HG03460 (cell line): ENCODE measurements around the gene WDR46.
"Not testable (repeated sequence)": the region's sequence is repeated elsewhere in the genome, so short reads cannot be mapped to it uniquely, and the experiment has no call there.

Experiments used
- ATAC-seq: cut with Tn5 transposase; IDR thresholded peaks from one replicate; pipeline ENCODE4 v1.9.1; 2021; ENCODE audit not compliant: unreplicated experiment

WDR46 gene

GRCh38 chr6:33271117-33271467 is 17.9 kb downstream of the WDR46 start:
- ATAC-seq, result no peak

- ATAC-seq, result no peak
These were observed 25.0 kb downstream of the WDR46 start for GRCh38 chr6:33264015-33264414.

- ATAC-seq, result not testable (repeated sequence)
These were observed 26.5 kb downstream of the WDR46 start for GRCh38 chr6:33262490-33262889.

- ATAC-seq, result no peak
These were observed 30.0 kb downstream of the WDR46 start for GRCh38 chr6:33259032-33259431.

GRCh38 chr6:33254591-33254990 is 34.4 kb downstream of the WDR46 start:
- no peak for ATAC-seq

GRCh38 chr6:33252759-33253158 is 36.3 kb downstream of the WDR46 start:
- no peak for ATAC-seq

- no peak for ATAC-seq
These were observed 37.5 kb downstream of the WDR46 start for GRCh38 chr6:33251395-33252012.

GRCh38 chr6:33250731-33251130 is 38.3 kb downstream of the WDR46 start:
- no peak for ATAC-seq

- ATAC-seq, result no peak
These were observed 39.1 kb downstream of the WDR46 start for GRCh38 chr6:33249732-33250630.

- ATAC-seq, result peak; percentile 83
These were observed 39.9 kb downstream of the WDR46 start for GRCh38 chr6:33248932-33249731.

- peak; percentile 8 for ATAC-seq
These were observed 40.5 kb downstream of the WDR46 start for GRCh38 chr6:33248643-33248931.

GRCh38 chr6:33247977-33248642 is 40.9 kb downstream of the WDR46 start:
- peak; percentile 25 for ATAC-seq

- ATAC-seq, result no peak
These were observed 45.6 kb downstream of the WDR46 start for GRCh38 chr6:33243476-33243875.

- ATAC-seq, result no peak
These were observed 47.1 kb downstream of the WDR46 start for GRCh38 chr6:33241968-33242367.

GRCh38 chr6:33237741-33238140 is 51.3 kb downstream of the WDR46 start:
- ATAC-seq, result no peak

- ATAC-seq, result no peak
These were observed 52.2 kb downstream of the WDR46 start for GRCh38 chr6:33236852-33237251.

- ATAC-seq, result no peak
These were observed 52.7 kb downstream of the WDR46 start for GRCh38 chr6:33236328-33236727.

GRCh38 chr6:33235221-33235634 is 53.8 kb downstream of the WDR46 start:
- no peak for ATAC-seq
